SK-N-MC (cell line): Measurements from ENCODE around the gene PRPS1.

Source experiments
- EZH2 ChIP-seq: fragments of 200-600 bp; sonication (generic); IDR thresholded peaks from one replicate; pipeline ENCODE4 v1.6.1; 2017; ENCODE audit warnings: antibody characterized with exemption
- POLR2AphosphoS5 ChIP-seq: IDR thresholded peaks from 2 replicates; pipeline ENCODE4 v1.6.1; 2012; ENCODE audit warnings: mild to moderate bottlenecking, low read depth, low read length, borderline replicate concordance

GRCh38 chrX:107691024-107691448 is 62.7 kb downstream of the PRPS1 start:
- TF ChIP-seq EZH2 = no peak
- no peak for TF ChIP-seq POLR2AphosphoS5
